Ascending aorta (tissue), 2 donors: ENCODE measurements around the gene BACE1-AS. TPM values are rescaled to one million over a fixed set of nuclear protein-coding genes. Genes with fewer than 3 reads are reported as not detected.

Source experiments
- DNase-seq, 2 donors: peaks; one replicate each; pipeline ENCODE4 v3.0.0-alpha.2; 2019; ENCODE audit warnings: low spot score in 2 of 2
- H3K27ac ChIP-seq, 2 donors: fragments of 200-600 bp; sonication (generic); one replicate each; pipeline ENCODE4 v1.5.1; 2016 to 2017; ENCODE audit warnings: mild to moderate bottlenecking in 1 of 2
- H3K27me3 ChIP-seq: fragments of 200-600 bp; sonication (generic); one replicate; pipeline ENCODE4 v1.5.1; 2017
- H3K36me3 ChIP-seq, 2 donors: fragments of 200-600 bp; sonication (generic); one replicate each; pipeline ENCODE4 v1.5.1; 2016
- H3K4me1 ChIP-seq, 2 donors: fragments of 200-600 bp; sonication (generic); one replicate each; pipeline ENCODE4 v1.5.1; 2016 to 2017; ENCODE audit warnings: mild to moderate bottlenecking in 1 of 2
- H3K4me3 ChIP-seq, 2 donors: fragments of 200-600 bp; sonication (generic); one replicate each; pipeline ENCODE4 v1.5.1; 2016 to 2017; ENCODE audit warnings: mild to moderate bottlenecking in 1 of 2
- H3K9me3 ChIP-seq, 2 donors: fragments of 200-600 bp; sonication (generic); one replicate each; pipeline ENCODE4 v1.5.1; 2016
- intact Hi-C: fragments of 100-400 bp; cut with DNase I; formaldehyde crosslinking; loops from one replicate; pipeline ENCODE4 v1.15.1; 2023
- total RNA-seq: library from RNA; depleted of rRNA; stranded (reverse); fragments of >200 nt; gene quantifications from one replicate; pipeline ENCODE4 v1.1.0, GENCODE V29; 2016
- TF ChIP-seq, protein P1 (sequence below), 3 experiments: fragments of 200-600 bp in 2 of 3; fragments of 450-650 bp in 1 of 3; sonication (generic) in 2 of 3; IDR thresholded peaks; one replicate each; pipeline ENCODE4 v1.5.1; 2016 to 2019; ENCODE audit warnings: antibody characterized with exemption in 3 of 3, mild to moderate bottlenecking in 1 of 3, moderate library complexity in 1 of 3

The BACE1-AS gene
- total RNA-seq, 1 donor from 2014 or later, result 6.8 TPM

DNA sequence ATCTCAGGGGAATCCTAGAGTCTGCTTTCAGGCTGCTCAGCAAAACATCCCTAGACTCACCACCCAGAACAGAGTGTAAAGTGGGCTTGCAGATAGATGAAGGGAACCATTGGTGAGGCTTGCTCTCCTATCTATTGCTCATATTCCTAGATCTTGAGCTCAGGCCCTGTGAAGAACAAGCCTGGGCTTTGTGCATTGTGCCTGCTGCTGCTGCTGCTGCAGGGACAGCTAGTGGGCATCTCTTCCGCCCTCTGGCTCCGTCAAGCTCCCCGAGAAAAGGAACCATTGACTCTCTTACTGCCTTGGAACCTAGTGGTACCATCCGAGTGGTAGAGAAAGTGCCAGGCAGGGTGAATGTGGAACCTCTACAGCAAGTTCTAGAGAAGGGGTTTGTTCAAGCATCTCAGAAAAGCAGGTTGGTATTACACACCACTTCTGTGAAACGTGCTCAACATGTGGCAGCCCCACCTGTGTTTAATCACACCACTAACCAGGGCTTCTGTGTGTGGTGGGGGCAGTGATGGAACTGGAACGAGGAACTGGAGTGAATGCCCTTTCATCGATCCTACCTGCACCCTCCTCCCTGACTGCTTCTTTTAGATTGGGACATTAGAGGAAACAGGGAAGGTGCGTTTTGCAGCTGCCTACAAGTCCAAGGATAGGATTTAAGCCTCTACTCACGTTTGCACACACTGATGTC lies 4.4 kb downstream of the BACE1-AS start:
- TF ChIP-seq, protein P1, sequence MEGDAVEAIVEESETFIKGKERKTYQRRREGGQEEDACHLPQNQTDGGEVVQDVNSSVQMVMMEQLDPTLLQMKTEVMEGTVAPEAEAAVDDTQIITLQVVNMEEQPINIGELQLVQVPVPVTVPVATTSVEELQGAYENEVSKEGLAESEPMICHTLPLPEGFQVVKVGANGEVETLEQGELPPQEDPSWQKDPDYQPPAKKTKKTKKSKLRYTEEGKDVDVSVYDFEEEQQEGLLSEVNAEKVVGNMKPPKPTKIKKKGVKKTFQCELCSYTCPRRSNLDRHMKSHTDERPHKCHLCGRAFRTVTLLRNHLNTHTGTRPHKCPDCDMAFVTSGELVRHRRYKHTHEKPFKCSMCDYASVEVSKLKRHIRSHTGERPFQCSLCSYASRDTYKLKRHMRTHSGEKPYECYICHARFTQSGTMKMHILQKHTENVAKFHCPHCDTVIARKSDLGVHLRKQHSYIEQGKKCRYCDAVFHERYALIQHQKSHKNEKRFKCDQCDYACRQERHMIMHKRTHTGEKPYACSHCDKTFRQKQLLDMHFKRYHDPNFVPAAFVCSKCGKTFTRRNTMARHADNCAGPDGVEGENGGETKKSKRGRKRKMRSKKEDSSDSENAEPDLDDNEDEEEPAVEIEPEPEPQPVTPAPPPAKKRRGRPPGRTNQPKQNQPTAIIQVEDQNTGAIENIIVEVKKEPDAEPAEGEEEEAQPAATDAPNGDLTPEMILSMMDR (IDR thresholded peaks at IDR 0.05), result no peak
- peak in 1 of 2 donors; percentile 15 for DNase-seq
- peaks cover 24 to 39% of the 10 kb centered on the region in 2 donors for H3K36me3 ChIP-seq
- no peaks in the 10 kb centered on the region for H3K27me3 ChIP-seq
- intact Hi-C loops, result no loop called here
- H3K4me1 ChIP-seq, result peaks cover 2 to 3% of the 10 kb centered on the region in 2 donors
- no peak overlapping the region for H3K27ac ChIP-seq
- no peaks in the 10 kb centered on the region for H3K9me3 ChIP-seq
- H3K4me3 ChIP-seq, result no peak overlapping the region

DNA sequence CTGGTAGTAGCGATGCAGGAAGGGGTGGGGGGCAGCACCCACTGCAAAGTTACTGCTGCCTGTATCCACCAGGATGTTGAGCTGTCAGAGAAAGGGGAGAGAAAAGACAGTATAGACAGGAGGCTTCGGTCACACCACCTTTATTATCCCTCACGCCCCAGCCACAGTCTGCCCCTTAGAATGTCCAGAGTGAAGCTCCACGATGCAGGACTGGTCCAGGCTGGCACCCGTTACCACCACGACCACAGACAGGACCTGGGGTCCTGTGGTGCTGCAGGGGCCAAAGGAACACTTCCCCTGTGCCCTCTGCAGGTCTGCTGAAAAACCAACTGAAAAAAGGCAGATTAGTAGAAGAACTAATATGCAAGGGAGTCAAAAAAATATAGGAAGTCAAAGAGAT lies 5.7 kb downstream of the BACE1-AS start:
- Histone ChIP-seq H3K36me3 (peaks cover 15 to 27% of the 10 kb centered on the region in 2 donors), H3K27ac (no peak overlapping the region), H3K27me3 (no peaks in the 10 kb centered on the region), H3K4me3 (no peak overlapping the region), H3K9me3 (no peaks in the 10 kb centered on the region), H3K4me1 (peaks cover 2 to 3% of the 10 kb centered on the region in 2 donors)
- intact Hi-C loops, result no loop called here
- TF ChIP-seq, protein P1 (IDR thresholded peaks at IDR 0.05), result no peak
- peak in 1 of 2 donors; percentile 27 for DNase-seq

DNA sequence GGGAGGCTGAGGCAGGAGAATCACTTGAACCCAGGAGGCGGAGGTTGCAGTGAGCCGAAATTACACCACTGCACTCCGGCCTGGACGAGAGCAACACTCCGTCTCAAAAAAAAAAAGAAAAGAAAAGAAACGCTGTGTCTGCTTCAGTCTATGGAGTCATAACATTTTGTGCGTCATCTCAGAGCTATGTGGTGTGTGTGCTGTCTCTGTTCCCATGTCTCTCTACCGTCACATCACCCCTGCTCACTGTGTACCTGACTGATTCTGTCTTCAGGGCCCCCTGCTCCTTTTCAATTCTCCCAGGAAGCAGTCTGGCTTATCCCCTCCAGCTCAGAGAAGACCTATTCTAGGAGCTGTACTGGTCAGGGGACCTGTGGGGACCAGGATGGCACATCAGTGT lies 7.0 kb downstream of the BACE1-AS start:
- no peak overlapping the region for H3K4me3 ChIP-seq

DNA sequence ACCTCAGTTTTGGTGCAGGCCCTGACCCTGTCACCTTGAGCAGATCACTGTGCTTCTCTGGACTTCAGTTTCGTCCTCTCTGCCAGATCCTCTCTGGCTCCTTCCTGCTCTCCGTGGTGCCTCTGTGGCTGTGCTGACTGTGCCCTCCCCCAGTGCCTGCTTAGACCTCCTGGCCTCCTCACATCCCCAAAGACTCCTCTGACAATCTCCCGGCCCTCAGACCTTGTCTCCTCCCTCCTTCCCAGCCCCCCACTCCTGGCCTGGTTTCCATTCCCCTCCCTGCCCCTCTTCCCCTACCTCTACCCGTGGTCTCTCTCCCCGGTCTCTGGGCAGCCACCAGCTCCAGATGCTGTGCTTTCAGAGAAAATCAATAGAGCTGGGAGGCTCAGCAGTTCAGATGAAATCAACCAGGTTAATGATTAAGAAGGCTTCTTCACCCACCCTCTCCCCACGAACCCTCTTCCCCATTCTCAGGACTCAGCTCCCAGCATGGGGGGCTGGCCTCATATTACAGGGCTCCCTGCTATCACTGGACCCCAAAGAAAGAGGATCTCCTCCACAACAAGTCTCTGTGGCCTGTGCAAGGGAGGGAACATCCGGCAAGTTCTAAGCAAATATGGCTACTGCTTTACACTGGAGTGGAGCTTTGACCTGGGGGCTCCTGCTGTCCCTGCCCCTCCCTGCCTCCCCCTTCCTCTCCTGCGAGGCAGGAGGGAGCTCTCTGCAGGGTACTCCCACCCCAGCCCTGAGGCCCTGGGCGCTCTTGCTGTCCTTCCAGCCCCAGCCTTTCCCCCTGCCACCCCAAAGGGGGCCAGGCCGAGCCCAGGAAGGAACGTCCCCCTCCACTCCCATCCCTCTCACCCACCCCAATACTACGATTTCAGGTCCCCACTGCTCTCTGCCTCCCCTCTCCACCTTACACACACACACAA lies 8.5 kb downstream of the BACE1-AS start:
- peak overlapping the region in 1 of 2 donors; percentile 41 for H3K4me3 ChIP-seq
- H3K27me3 ChIP-seq, result no peaks in the 10 kb centered on the region
- H3K9me3 ChIP-seq, result no peaks in the 10 kb centered on the region
- H3K27ac ChIP-seq, result no peak overlapping the region
- TF ChIP-seq, protein P1 (IDR thresholded peaks at IDR 0.05), result no peak
- H3K36me3 ChIP-seq, result peaks cover 0 to 5% of the 10 kb centered on the region in 2 donors
- intact Hi-C loops, result no loop called here
- DNase-seq, result peak in 1 of 2 donors; percentile 53
- H3K4me1 ChIP-seq, result peaks cover 2 to 3% of the 10 kb centered on the region in 2 donors

More for the DNA sequence above, 7.0 kb downstream of the BACE1-AS start:
- DNase-seq, result no peak
- Histone ChIP-seq H3K4me1 (peaks cover 2 to 3% of the 10 kb centered on the region in 2 donors), H3K36me3 (peaks cover 10 to 18% of the 10 kb centered on the region in 2 donors), H3K9me3 (no peaks in the 10 kb centered on the region), H3K27me3 (no peaks in the 10 kb centered on the region), H3K27ac (no peak overlapping the region)
- TF ChIP-seq, protein P1 (IDR thresholded peaks at IDR 0.05), result no peak
- intact Hi-C loops, result no loop called here

DNA sequence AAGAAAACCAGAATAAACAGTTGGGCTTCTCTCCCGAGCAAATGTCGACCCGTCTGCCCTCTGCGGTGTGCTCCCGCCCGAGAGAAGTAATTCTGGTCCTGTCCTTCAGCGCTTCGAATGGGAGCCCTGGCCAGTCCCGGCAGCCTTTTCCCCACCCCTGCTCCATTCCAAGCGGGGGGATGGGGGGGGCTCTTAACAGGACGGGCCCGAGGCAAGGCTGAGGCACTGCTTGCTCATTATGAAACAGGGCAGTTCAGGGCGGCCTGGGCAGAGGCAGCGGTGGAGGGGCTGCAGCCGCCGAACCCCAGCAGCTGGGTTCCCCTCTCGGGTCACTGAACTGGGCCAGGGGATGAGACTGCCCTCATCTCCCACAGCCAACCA lies 9.1 kb downstream of the BACE1-AS start:
- peak in 1 of 2 donors; percentile 68 for DNase-seq

More for the DNA sequence above, 9.1 kb downstream of the BACE1-AS start:
- intact Hi-C loops, result no loop called here
- peak overlapping the region in 1 of 2 donors; percentile 41 for H3K4me3 ChIP-seq
- peaks cover 2 to 3% of the 10 kb centered on the region in 2 donors for H3K4me1 ChIP-seq
- H3K27me3 ChIP-seq, result no peaks in the 10 kb centered on the region
- H3K9me3 ChIP-seq, result no peaks in the 10 kb centered on the region
- no peak overlapping the region for H3K27ac ChIP-seq
- TF ChIP-seq, protein P1 (IDR thresholded peaks at IDR 0.05), result no peak
- no peaks in the 10 kb centered on the region for H3K36me3 ChIP-seq
